Measurements from ENCODE around the gene MAD1L1.

Gene MAD1L1

DNA sequence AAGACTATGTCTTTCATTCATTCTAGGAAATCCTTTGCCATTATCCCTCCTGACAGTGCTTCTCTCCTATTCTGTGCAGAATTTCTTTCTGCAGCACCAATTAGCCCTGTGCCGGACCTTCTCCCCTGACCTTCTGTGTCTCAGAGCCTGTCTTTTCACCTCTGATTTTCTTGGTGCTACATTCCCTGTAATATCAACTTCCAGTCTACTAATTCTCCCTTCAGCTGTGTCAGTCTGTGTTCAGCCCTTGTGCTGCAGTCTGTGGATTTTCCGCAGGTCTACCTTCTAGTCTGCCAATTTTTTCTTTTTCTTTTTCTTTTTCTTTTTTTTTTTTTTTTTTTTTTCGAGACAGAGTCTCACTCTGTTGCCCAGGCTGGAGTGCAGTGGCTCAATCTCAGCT, 446.9 kb downstream of the MAD1L1 start:
- DNase-seq = no peak

DNA sequence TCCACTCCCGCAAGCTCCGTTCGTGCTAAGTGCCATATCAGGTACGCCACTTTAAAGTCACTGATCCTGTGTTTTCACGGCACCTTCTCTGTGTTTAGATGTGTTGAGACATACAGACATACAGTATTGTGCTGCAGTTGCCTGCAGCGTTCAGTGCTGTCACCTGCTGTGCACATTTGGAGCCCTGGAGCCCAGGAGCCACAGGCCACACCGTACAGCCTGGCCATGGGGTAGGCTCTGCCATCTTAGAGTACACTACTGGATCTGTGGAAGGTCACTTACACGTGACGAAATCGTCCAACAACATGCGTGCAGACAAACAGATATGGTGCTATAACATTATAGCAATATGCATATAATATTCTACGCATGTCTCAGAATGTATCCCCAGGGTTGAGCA, 451.4 kb downstream of the MAD1L1 start:
- DNase-seq = no peak

DNA sequence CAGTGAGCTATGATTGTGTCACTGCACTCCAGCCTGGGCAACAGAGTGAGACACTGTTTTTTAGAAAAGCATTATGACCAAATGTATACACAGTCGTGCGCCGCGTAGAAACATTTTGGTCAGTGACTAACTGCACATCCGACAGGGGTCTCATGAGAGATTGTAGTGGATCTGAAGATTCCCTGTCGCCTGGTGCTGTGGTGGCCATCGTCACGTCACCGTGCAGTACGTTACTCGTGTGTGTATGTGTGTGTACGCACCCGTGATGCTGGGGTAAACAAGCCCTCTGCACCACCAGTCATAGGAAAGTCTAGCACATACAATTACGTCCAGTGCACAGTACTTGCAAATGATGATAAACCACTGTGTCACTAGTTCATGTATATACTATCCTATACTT, 453.3 kb downstream of the MAD1L1 start:
- no peak for DNase-seq

DNA sequence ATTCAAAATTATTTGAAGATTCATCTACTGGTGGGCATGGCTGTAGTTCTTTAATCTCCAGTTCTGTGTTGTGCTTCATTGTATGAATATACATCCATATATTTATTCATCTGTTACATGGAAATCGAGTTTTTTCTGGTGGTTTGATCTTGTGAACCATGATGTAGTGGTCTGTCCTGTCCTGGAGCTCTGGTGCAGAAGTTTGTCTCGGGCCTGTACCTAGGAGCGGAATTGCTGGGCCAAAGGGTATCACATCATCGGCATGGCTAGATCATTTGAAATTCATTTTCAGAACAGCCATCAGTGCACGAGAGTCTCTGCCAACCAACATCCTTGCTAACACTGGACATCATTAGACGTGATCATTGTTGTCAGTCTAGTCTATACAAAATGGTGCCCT, 455.6 kb downstream of the MAD1L1 start:
- no peak for DNase-seq

DNA sequence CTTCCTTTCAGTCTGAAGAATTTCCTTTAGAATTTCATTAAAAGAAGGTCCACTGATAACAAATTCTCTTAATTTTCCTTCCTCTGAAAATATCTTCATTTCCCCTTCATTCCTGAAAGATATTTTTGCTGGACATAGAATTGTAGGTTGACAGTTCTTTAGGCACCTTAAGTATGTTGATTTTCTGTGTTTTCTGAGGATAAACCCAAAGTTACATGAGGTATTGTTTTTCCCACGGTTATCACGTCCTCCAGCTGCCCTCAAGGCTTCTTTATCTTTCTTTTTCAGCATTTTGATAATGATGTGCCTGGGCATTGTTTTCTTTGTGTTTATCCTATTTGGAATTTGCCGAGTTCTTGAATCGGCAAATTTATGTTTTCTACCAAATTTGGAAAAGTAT, 457.4 kb downstream of the MAD1L1 start:
- DNase-seq = no peak

DNA sequence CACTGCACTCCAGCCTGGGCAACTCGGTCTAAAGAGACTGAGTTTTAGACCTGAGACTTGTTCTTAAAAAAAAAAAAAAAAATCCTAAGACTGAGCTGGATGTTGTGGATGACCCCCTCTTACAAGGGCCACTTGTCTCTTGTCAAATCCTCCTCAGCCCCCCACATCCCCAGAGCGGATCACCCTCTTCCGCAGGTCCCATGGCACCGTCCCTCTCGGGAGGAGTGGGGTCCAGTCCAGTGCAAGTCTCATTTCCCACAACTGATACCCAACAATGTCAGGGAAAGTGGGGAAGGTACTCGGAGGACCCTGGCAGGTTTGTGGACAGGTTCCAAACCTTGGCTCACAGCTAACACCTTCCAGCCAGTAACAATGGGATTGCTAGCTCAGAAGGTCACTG, 462.4 kb downstream of the MAD1L1 start:
- DNase-seq = no peak

DNA sequence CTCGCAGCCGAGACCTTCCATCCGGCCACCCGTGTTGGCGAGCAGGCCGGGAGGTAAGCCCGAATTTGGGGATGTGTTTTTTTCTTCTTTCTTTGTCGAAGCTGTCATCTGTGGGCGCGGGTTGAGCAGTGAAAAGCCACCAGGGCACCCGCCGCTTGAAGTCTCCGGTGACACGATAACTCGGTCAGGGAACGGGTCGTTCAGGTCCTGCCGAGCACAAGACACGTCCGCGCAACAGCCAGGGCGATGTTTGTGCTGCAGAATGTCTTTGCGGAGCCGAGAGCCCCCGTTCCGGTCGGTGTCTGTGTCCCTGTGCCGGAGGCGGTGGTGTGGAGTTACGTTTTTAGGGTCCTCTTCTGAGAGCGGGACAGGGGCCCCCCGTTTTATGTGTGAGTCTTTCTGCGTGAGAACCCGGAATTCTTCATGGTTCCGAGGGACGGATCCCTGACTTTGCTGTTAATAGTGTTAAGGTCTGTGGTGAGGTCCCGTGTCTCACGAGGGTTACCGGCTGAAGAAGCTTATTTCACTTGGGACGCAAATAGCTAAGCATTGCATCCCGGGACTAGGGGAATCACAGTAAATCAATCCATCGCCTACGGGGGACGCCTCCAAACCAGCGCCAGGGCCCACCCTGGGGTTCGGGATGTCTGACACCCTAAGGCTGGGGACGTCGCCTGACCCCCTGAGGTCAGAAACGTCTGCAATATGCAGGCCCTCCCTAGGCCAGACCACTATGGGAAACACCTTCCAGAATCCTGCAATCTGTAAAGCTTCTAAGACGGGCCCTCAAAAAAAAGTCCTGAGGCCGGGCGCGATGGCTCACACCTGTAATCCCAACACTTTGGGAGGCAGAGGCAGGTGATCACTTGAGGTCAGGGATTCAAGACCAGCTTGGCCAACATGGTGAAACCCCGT, 463.2 kb downstream of the MAD1L1 start:
- no peak for DNase-seq

DNA sequence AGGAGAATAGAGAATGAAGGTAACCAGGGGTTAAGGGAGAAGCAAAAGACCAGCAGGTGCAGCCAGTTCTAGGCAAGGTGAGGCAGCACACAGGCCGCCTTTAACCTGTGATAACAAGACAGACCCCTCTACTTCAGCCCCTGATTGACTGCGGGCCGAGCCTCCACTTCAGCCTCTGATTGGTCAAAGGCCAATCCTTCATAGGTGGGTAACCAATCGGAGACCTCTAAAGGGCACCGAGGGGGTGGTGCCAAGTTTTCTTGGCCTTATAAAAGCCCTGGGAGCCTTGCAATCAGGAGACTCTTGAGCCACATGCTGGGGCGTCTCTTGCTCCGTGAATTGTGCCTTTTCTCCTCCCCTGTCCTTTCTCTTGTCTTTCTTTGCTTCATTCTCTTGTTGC, 463.9 kb downstream of the MAD1L1 start:
- DNase-seq = no peak

DNA sequence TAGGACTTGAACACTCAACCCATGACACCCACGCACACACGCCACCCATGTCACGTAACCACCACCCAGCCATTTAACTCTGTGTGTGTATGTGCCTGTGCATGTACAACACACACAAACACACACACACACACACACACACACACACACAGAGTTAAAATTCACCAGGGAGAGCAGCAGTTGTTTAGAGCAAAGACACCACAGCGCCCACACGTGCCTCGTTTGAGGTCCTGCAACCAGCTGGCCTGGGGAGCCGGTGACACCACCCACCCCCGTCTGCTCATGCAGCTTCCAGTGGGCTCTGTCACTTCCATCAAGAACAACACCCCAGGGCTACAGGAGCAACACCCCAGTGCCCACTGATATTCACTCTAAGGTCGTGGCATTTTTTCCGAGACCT, 465.2 kb downstream of the MAD1L1 start:
- no peak for DNase-seq
